Measurements from ENCODE around the gene TMC4.

GRCh38 chr19:54121259-54121658 is 51.7 kb downstream of the TMC4 start:
- no peak for TF ChIP-seq CTCF (IDR thresholded peaks at IDR 0.05 in 8 of 11, conservative IDR thresholded peaks at IDR 0.05 in 3 of 11)
- TF ChIP-seq POLR2AphosphoS5 (IDR thresholded peaks at IDR 0.05) = no peak
